H1 (cell line): ENCODE results near the gene ATG4C.

Source experiments
- CEBPB ChIP-seq: IDR thresholded peaks from 2 replicates; pipeline ENCODE4 v1.6.1; 2012; ENCODE audit warnings: low read depth, low read length
- CREB1 ChIP-seq: IDR thresholded peaks from 2 replicates; pipeline ENCODE4 v1.6.1; 2012; ENCODE audit warnings: inconsistent platforms
- CTBP2 ChIP-seq: IDR thresholded peaks from 2 replicates; pipeline ENCODE4 v1.7.0; 2011; ENCODE audit warnings: borderline replicate concordance, mild to moderate bottlenecking, moderate library complexity, mixed read lengths, low read length; ENCODE audit not compliant: insufficient read depth, insufficient read length
- CTCF ChIP-seq, 3 experiments: IDR thresholded peaks; 1 replicate in 2 of 3; 2 replicates in 1 of 3; pipeline versions ENCODE4 v1.5.1 to v1.6.1; 2011; ENCODE audit warnings: low read length in 3 of 3, mild to moderate bottlenecking in 3 of 3, inconsistent platforms in 2 of 3, low read depth in 1 of 3, moderate library complexity in 1 of 3; ENCODE audit not compliant: insufficient read depth in 1 of 3; ENCODE audit errors: control extremely low read depth in 1 of 3
- EP300 ChIP-seq, 2 experiments: IDR thresholded peaks; 1 replicate in 1 of 2; 2 replicates in 1 of 2; pipeline ENCODE4 v1.6.1; 2011 to 2012; ENCODE audit warnings: low read depth in 2 of 2, low read length in 2 of 2, mild to moderate bottlenecking in 2 of 2, borderline replicate concordance in 1 of 2, inconsistent platforms in 1 of 2, moderate library complexity in 1 of 2
- FOSL1 ChIP-seq: IDR thresholded peaks from 2 replicates; pipeline ENCODE4 v1.6.1; 2011; ENCODE audit warnings: mild to moderate bottlenecking, low read depth, low read length, moderate library complexity; ENCODE audit not compliant: insufficient read depth
- MAFK ChIP-seq: IDR thresholded peaks from 2 replicates; pipeline ENCODE4 v1.6.1; 2012; ENCODE audit warnings: low read depth, mild to moderate bottlenecking, improper control_type of control experiment, low read length
- POLR2A ChIP-seq, 2 experiments: IDR thresholded peaks; 1 replicate in 1 of 2; 2 replicates in 1 of 2; pipeline ENCODE4 v1.6.1; 2011; ENCODE audit warnings: low read depth in 2 of 2, low read length in 2 of 2, mild to moderate bottlenecking in 2 of 2; ENCODE audit errors: control extremely low read depth in 1 of 2
- POLR2AphosphoS5 ChIP-seq: IDR thresholded peaks from 2 replicates; pipeline ENCODE4 v1.6.1; 2011; ENCODE audit warnings: low read depth, low read length
- TF ChIP-seq, protein P1 (sequence below): IDR thresholded peaks from 2 replicates; pipeline ENCODE4 v1.6.1; 2012; ENCODE audit warnings: inconsistent platforms

GRCh38 chr1:62796221-62796620 is 12.3 kb downstream of the ATG4C start:
- TF ChIP-seq EP300 (IDR thresholded peaks at IDR 0.05; ENCODE audit: borderline replicate concordance in 1 of 2, low read depth in 2 of 2, low read length in 2 of 2), result no peak
- TF ChIP-seq FOSL1, result no peak
- no peak for TF ChIP-seq POLR2AphosphoS5
- TF ChIP-seq CTCF (IDR thresholded peaks at IDR 0.05; ENCODE audit: control extremely low read depth in 1 of 3, insufficient read depth in 1 of 3, low read depth in 1 of 3, low read length in 3 of 3), result no peak
- TF ChIP-seq MAFK, result no peak
- no peak for TF ChIP-seq CREB1
- TF ChIP-seq, protein P1, sequence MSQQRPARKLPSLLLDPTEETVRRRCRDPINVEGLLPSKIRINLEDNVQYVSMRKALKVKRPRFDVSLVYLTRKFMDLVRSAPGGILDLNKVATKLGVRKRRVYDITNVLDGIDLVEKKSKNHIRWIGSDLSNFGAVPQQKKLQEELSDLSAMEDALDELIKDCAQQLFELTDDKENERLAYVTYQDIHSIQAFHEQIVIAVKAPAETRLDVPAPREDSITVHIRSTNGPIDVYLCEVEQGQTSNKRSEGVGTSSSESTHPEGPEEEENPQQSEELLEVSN, result no peak
- TF ChIP-seq CTBP2, result no peak
- no peak for TF ChIP-seq POLR2A (IDR thresholded peaks at IDR 0.05; ENCODE audit: control extremely low read depth in 1 of 2, low read depth in 2 of 2, low read length in 2 of 2)
- no peak for TF ChIP-seq CEBPB
